ENCODE results near the gene MLPH.

The MLPH gene

DNA sequence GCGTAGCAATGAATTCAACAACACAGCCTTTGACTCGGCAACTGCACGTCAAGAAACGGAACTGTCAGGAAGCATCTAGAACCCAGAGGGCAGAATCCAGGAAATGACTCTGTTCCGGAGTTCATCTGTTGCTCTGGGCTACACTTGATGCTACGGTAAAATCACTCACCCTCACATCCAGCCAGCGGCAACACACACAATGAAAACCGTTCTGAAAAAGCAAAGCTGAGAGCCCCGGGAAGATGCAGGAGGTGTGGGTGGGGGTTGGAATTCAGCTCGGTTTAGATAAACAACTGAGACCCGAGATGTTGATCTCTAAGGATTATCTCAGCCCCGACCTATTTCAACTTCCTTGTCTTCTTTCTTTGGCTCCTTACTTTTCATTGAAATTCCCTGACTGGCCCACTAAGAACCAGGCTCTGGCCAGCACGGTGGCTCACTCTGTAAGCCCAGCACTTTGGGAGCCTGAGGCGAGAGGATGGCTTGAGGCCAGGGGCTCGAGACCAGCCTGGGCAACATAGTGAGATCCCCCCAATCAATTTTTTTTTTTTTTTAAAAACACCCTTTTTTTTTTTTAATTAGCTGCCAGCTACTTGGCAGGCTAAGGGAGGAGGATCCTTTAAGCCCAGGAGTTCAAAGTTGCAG, 116.8 kb downstream of the MLPH start:
- TF ChIP-seq, protein P1, sequence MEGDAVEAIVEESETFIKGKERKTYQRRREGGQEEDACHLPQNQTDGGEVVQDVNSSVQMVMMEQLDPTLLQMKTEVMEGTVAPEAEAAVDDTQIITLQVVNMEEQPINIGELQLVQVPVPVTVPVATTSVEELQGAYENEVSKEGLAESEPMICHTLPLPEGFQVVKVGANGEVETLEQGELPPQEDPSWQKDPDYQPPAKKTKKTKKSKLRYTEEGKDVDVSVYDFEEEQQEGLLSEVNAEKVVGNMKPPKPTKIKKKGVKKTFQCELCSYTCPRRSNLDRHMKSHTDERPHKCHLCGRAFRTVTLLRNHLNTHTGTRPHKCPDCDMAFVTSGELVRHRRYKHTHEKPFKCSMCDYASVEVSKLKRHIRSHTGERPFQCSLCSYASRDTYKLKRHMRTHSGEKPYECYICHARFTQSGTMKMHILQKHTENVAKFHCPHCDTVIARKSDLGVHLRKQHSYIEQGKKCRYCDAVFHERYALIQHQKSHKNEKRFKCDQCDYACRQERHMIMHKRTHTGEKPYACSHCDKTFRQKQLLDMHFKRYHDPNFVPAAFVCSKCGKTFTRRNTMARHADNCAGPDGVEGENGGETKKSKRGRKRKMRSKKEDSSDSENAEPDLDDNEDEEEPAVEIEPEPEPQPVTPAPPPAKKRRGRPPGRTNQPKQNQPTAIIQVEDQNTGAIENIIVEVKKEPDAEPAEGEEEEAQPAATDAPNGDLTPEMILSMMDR (IDR thresholded peaks at IDR 0.05), result no peak

DNA sequence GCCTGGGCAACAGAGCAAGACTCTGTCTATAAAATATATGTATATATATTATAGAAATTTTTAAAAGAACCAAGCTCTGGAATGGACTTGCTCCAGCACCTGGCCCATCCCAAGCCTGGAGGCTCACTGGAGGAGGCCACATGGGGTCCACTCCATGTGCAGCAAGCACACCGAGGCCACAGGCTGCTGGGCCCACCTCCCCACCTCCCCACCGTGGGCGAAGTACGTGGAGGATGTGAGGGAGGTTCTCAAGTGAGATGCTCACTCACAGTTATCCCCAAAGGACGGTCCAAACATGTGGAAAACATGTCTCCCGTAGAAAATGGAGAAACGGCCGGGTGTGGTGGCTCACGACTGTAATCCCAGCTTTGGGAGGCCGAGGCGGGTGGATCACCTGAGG, 117.3 kb downstream of the MLPH start:
- TF ChIP-seq, protein P1 (IDR thresholded peaks at IDR 0.05), result no peak

Measured in LNCAP (cell line).